ENCODE measurements around the gene H19.

H19 gene

DNA sequence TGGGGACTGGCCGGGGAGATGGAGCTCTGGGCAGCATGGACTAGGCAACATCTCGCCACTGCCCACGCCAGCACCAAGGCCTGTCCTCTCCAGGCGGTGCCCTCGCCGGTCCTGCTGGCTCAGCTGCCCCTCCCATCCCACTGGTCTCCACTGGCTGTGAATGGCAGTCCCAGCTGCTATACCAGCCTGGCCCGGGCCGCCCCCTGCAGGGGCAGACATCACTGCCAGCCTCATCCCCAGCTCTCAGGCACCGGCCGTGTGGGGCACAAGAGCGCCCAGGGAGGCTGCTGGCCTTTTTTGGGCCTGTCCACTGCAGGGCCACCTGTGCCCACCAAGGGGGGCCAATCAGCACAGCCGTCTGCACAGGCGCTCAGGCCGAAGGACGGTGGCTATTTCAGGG lies 30.1 kb upstream of the H19 start:
- TF ChIP-seq, protein P1, sequence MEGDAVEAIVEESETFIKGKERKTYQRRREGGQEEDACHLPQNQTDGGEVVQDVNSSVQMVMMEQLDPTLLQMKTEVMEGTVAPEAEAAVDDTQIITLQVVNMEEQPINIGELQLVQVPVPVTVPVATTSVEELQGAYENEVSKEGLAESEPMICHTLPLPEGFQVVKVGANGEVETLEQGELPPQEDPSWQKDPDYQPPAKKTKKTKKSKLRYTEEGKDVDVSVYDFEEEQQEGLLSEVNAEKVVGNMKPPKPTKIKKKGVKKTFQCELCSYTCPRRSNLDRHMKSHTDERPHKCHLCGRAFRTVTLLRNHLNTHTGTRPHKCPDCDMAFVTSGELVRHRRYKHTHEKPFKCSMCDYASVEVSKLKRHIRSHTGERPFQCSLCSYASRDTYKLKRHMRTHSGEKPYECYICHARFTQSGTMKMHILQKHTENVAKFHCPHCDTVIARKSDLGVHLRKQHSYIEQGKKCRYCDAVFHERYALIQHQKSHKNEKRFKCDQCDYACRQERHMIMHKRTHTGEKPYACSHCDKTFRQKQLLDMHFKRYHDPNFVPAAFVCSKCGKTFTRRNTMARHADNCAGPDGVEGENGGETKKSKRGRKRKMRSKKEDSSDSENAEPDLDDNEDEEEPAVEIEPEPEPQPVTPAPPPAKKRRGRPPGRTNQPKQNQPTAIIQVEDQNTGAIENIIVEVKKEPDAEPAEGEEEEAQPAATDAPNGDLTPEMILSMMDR (IDR thresholded peaks at IDR 0.05; ENCODE audit: insufficient read depth, low read depth, low read length, missing control alignments) = no peak
- H3K4me3 ChIP-seq (ENCODE audit: low read length) = no peak overlapping the region
- DNase-seq (ENCODE audit: low read depth) = no peak

DNA sequence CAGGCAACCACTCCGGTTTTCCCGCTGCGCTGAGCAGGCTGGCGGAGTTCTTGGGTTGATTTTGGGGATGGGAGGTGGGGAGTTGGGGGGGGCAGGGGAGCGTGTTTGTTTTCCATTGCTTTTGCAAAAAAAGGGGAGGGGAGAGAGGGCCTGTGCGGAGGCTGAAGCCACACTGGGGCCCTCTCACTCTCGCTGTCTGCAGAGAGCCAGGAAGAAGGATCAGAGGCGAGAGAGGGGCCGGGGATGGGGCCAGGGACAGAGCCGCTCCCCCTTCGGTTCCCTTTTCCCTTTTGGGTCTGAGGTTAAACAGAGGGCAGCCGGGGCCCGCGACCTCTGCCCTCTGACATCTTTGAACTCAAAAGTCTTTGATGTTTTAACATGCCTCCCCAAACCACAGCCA lies 17.4 kb upstream of the H19 start:
- TF ChIP-seq, protein P1 (IDR thresholded peaks at IDR 0.05; ENCODE audit: insufficient read depth, low read depth, low read length, missing control alignments) = no peak
- no peak for DNase-seq (ENCODE audit: low read depth)
- H3K4me3 ChIP-seq (ENCODE audit: low read length) = no peak overlapping the region

DNA sequence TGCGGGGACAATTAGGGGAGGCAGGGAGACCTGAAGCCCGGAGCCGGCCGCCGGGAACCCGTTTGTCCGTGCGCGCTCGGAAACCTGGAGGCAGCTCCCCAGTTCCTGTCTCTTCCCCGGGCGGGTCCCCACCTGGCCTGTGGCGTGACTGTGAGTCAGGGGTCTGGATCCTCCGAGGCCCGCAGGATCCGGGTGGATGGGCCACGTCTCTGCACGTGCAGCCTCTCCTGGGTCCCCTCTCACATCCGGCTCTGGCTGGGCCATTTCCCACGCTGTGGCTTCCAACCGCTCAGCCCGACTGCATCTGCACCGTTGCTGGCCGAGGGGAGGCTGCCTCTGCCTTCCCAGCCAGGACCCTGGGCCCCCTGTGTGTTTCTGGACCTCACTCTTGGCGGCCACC lies 14.8 kb upstream of the H19 start:
- TF ChIP-seq, protein P1 (IDR thresholded peaks at IDR 0.05; ENCODE audit: insufficient read depth, low read depth, low read length, missing control alignments) = no peak
- no peak for DNase-seq (ENCODE audit: low read depth)
- no peak overlapping the region for H3K4me3 ChIP-seq (ENCODE audit: low read length)

DNA sequence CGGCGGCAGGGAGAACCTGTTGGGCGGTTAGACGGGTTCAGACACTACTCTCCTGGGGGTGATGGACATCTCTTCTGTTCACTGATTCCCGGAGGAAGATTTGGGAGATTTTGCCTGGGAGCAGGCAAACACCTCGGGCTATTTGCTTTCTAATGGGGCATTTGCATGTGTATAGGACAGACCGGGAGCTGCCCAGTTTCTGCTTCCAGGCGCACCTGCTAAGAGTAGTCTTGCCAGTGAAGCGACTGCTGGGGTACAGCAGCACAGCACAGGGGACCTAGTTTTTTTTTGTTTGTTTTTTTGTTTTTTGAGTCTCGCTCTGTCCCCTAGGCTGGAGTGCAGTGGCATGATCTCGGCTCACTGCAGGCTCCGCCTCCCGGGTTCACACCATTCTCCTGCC lies 6.8 kb upstream of the H19 start:
- no peak overlapping the region for H3K4me3 ChIP-seq (ENCODE audit: low read length)
- DNase-seq (ENCODE audit: low read depth) = no peak
- TF ChIP-seq, protein P1 (IDR thresholded peaks at IDR 0.05; ENCODE audit: insufficient read depth, low read depth, low read length, missing control alignments) = no peak

DNA sequence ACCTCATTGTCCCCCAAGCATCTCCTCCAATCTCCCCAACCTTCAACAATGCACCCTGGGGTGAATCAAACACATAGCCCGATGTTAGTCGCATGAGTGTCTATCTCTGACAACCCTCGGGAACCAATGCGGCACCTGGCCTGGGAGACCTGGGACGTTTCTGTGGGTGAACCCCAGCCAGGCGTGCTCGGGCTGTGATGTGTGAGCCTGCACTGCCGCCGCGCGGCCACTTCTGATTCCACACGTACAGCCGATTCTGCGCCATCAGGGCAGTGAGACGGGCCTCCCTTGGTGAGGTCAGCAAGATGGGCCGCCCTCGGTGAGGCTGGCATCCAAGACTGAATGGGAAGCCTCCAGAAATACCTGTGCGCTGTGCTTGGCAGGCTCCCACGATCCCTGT lies 5.2 kb upstream of the H19 start:
- no peak for DNase-seq (ENCODE audit: low read depth)
- no peak overlapping the region for H3K4me3 ChIP-seq (ENCODE audit: low read length)
- TF ChIP-seq, protein P1 (IDR thresholded peaks at IDR 0.05; ENCODE audit: insufficient read depth, low read depth, low read length, missing control alignments) = no peak

DNA sequence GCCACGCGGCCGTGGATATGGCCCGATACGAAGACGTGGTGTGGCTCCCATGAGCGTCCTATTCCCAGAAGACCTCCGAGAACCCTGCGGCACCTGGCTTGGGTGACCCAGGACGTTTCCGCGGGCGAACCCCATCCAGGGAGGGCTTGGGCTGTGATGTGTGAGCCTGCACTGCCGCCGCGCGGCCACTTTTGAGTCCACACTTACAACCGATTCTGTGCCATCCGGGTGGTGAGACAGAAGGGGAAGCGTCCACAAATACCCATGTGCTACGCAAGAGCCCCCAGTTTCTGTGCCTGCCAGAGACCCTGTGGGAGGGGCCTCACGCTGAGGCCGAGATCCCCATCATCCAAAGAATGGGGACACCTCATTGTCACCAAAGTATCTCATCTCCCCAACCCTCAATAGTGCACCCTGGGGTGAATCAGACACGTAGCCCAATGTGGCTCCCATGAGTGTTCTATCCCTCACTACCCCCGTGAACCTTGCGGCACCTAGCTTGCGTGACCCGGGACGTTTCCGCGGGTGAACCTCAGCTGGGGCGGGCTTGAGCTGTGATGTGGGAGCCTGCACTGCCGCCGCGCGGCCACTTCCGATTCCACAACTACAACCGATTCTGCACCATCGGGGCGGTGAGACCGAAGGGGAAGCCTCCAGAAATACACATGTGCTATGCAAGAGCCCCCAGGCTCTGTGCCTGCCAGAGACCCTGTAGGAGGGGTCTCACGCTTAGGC lies 4.6 kb upstream of the H19 start:
- H3K4me3 ChIP-seq (ENCODE audit: low read length) = no peak overlapping the region
- TF ChIP-seq, protein P1 (IDR thresholded peaks at IDR 0.05; ENCODE audit: insufficient read depth, low read depth, low read length, missing control alignments) = no peak
- no peak for DNase-seq (ENCODE audit: low read depth)

DNA sequence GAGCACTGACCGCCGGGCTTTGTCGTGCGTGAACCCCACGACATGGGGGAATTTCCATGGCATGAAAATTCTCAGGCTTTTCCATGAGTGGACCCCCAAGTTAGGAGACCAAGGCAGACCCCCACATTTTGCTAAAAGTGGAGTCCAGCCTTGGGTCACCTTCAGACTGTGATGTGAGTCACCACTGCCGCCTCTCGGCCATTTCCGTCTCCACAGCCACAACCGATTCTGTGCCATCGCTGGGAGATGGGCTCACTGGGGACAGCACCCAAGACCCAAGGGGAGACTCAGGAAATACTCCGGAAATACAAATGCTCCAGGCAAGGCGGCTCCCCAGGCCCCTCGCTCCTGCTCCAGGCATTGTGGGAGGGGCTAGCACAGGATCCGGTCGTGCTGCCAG lies 1.2 kb upstream of the H19 start:
- no peak for DNase-seq (ENCODE audit: low read depth)
- TF ChIP-seq, protein P1 (IDR thresholded peaks at IDR 0.05; ENCODE audit: insufficient read depth, low read depth, low read length, missing control alignments) = no peak

More for the DNA sequence above, 1.2 kb upstream of the H19 start:
- H3K4me3 ChIP-seq (ENCODE audit: low read length) = no peak overlapping the region
